KMS-11 (cell line): ENCODE results near the gene GINS2.

Experiments used
- H2AFZ ChIP-seq: fragments of 200-600 bp; sonication (generic); 2 replicates; pipeline ENCODE4 v1.6.1; 2016; ENCODE audit warnings: antibody characterized with exemption, mixed run types, low read depth
- H3K27ac ChIP-seq: fragments of 200-600 bp; sonication (generic); 2 replicates; pipeline ENCODE4 v1.6.1; 2016; ENCODE audit warnings: mild to moderate bottlenecking, mixed run types
- H3K27me3 ChIP-seq: fragments of 200-600 bp; sonication (generic); 2 replicates; pipeline ENCODE4 v1.6.1; 2017; ENCODE audit warnings: mild to moderate bottlenecking, low read depth, mixed run types, moderate library complexity; ENCODE audit not compliant: insufficient read depth
- H3K36me3 ChIP-seq: fragments of 200-600 bp; sonication (generic); 2 replicates; pipeline ENCODE4 v1.6.1; 2017; ENCODE audit warnings: mild to moderate bottlenecking, mixed run types; ENCODE audit not compliant: insufficient read depth
- H3K4me1 ChIP-seq: fragments of 200-600 bp; sonication (generic); 2 replicates; pipeline ENCODE4 v1.6.1; 2016; ENCODE audit warnings: mild to moderate bottlenecking, low read depth, mixed run types; ENCODE audit not compliant: poor library complexity, severe bottlenecking
- H3K4me2 ChIP-seq: fragments of 200-600 bp; sonication (generic); 2 replicates; pipeline ENCODE4 v1.7.0; 2016; ENCODE audit warnings: mild to moderate bottlenecking, mixed run types
- H3K4me3 ChIP-seq: fragments of 200-600 bp; sonication (generic); IDR thresholded peaks from 2 replicates; pipeline ENCODE4 v1.6.1; 2017; ENCODE audit warnings: low read depth, low read length, mixed read lengths; ENCODE audit not compliant: insufficient read depth
- H3K79me2 ChIP-seq: fragments of 200-600 bp; sonication (generic); 2 replicates; pipeline ENCODE4 v1.6.1; 2016; ENCODE audit warnings: low read depth, mixed run types; ENCODE audit not compliant: insufficient read depth
- H3K9ac ChIP-seq: fragments of 200-600 bp; sonication (generic); 2 replicates; pipeline ENCODE4 v1.6.1; 2016; ENCODE audit warnings: mild to moderate bottlenecking, mixed run types
- H4K20me1 ChIP-seq: fragments of 200-600 bp; sonication (generic); 2 replicates; pipeline ENCODE4 v1.6.1; 2016; ENCODE audit warnings: mild to moderate bottlenecking, mixed run types; ENCODE audit not compliant: insufficient read depth
- TF ChIP-seq, protein P1 (sequence below): fragments of 200-600 bp; sonication (generic); conservative IDR thresholded peaks from 2 replicates; pipeline ENCODE4 v1.6.1; 2017; ENCODE audit warnings: low read depth, mild to moderate bottlenecking, antibody characterized with exemption, low read length, moderate library complexity, mixed read lengths

GINS2 gene

DNA sequence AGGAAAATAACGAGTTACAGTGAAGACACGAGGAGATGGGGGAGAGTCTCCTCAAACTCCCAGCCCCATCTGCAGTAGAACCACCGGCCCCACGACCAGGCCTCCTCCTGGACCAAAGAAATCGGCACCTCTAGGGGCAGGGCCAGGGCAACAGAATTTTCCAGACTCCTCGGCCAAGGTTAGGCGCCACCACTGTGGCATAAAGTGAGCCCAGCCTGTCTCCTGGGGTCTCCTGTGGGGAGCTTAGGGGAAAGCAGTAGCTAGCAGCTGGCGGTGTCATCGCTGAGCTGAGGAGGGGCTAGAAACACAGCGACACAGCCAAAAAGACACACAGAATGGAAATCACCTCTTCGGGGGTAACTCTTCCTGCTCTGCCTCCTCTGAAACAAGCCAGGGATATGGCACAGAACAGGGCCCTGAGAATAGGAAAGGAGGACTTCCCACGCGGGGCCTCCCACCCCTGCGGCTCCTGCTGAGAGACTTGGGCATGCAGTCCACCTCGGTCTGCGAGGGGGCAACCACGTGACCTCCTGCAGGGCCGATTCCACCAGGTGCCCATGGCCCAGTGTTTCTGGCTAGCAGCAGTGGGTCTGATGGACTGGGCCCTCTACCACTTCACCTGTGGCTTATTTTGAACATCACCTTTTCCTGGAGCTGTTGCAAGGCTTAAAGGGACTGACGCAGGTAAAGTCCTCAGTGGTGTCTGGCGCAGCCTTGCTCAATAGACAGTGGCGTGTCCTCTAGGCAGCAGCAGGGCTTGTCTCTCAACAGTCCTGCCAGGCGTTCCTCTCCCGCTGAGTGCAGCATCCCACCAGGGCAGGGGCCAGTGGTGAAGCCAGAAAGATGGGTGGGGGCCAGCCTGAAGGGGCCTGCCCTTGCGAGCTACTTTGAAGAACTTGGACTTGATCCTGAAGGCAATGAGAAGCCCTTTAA lies 6.7 kb upstream of the GINS2 start:
- H3K27me3 ChIP-seq: peaks cover 52% of the 10 kb centered on the region
- H3K4me1 ChIP-seq: no peaks in the 10 kb centered on the region
- H3K4me3 ChIP-seq: no peak overlapping the region
- no peak overlapping the region for H3K27ac ChIP-seq
- H4K20me1 ChIP-seq: no peaks in the 10 kb centered on the region
- H3K4me2 ChIP-seq: no peak overlapping the region
- TF ChIP-seq, protein P1, sequence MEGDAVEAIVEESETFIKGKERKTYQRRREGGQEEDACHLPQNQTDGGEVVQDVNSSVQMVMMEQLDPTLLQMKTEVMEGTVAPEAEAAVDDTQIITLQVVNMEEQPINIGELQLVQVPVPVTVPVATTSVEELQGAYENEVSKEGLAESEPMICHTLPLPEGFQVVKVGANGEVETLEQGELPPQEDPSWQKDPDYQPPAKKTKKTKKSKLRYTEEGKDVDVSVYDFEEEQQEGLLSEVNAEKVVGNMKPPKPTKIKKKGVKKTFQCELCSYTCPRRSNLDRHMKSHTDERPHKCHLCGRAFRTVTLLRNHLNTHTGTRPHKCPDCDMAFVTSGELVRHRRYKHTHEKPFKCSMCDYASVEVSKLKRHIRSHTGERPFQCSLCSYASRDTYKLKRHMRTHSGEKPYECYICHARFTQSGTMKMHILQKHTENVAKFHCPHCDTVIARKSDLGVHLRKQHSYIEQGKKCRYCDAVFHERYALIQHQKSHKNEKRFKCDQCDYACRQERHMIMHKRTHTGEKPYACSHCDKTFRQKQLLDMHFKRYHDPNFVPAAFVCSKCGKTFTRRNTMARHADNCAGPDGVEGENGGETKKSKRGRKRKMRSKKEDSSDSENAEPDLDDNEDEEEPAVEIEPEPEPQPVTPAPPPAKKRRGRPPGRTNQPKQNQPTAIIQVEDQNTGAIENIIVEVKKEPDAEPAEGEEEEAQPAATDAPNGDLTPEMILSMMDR: no peak
- no peaks in the 10 kb centered on the region for H3K79me2 ChIP-seq
- no peaks in the 10 kb centered on the region for H3K36me3 ChIP-seq
- H2AFZ ChIP-seq: no peak overlapping the region
- no peak overlapping the region for H3K9ac ChIP-seq

DNA sequence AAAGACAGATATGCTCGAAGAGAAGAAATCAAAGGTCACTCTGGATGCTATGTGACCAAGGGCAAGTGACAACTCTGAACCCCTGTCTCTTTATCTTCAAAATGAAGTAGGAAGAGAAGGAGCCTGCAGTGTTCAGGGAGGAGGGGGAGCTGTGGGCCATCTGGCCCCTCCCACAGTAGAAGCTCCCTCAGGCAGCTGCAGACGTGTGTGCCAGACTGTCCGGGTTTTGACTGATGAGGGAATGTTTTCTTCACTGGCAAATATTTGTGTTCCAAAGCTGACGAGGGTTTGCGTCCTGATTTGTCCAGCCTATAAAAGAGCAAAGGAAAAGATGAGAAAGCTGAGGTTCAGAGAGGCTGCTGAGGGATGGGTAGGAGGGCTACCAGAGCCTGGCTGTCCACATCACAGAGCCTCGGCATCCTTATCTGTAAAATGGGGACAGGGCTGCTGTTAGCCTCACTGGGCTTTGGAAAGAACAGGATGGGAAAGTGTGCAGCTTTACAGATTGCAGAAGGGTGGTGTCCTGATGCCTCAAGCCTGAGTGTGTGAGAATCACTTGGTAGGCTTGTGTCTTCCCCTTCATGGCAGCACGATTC lies 1.8 kb upstream of the GINS2 start:
- no peak overlapping the region for H2AFZ ChIP-seq
- H3K79me2 ChIP-seq: peaks cover 30% of the 10 kb centered on the region
- no peak overlapping the region for H3K9ac ChIP-seq
- H3K4me1 ChIP-seq: peaks cover 14% of the 10 kb centered on the region
- TF ChIP-seq, protein P1: no peak
- H4K20me1 ChIP-seq: no peaks in the 10 kb centered on the region
- no peak overlapping the region for H3K4me2 ChIP-seq
- H3K36me3 ChIP-seq: peaks cover 3% of the 10 kb centered on the region; the same call in 1 of the 2 replicates
- H3K4me3 ChIP-seq: no peak overlapping the region
- peaks cover 12% of the 10 kb centered on the region for H3K27me3 ChIP-seq
- no peak overlapping the region for H3K27ac ChIP-seq

- TF ChIP-seq, protein P1: no peak
- H3K4me1 ChIP-seq: peaks cover 14% of the 10 kb centered on the region
- H4K20me1 ChIP-seq: no peaks in the 10 kb centered on the region
- peaks cover 6% of the 10 kb centered on the region; the same call in 1 of the 2 replicates for H3K27me3 ChIP-seq
- H3K4me2 ChIP-seq: no peak overlapping the region; the same call in 1 of the 2 replicates
- no peak overlapping the region for H3K9ac ChIP-seq
- H2AFZ ChIP-seq: no peak overlapping the region
- no peak overlapping the region for H3K4me3 ChIP-seq
- H3K27ac ChIP-seq: no peak overlapping the region
- peaks cover 30% of the 10 kb centered on the region for H3K79me2 ChIP-seq
- peaks cover 3% of the 10 kb centered on the region; the same call in 1 of the 2 replicates for H3K36me3 ChIP-seq
These were observed 1.2 kb upstream of the GINS2 start for GRCh38 chr16:85689950-85690320.

- peaks cover 3% of the 10 kb centered on the region; the same call in 1 of the 2 replicates for H3K27me3 ChIP-seq
- no peak overlapping the region for H3K4me3 ChIP-seq
- TF ChIP-seq, protein P1: no peak
- H3K9ac ChIP-seq: no peak overlapping the region; the same call in 1 of the 2 replicates
- H4K20me1 ChIP-seq: no peaks in the 10 kb centered on the region
- peaks cover 3% of the 10 kb centered on the region; the same call in 1 of the 2 replicates for H3K36me3 ChIP-seq
- peaks cover 16% of the 10 kb centered on the region for H3K4me1 ChIP-seq
- H3K27ac ChIP-seq: no peak overlapping the region
- peaks cover 30% of the 10 kb centered on the region for H3K79me2 ChIP-seq
- H2AFZ ChIP-seq: peak overlapping the region; percentile 78
- peak overlapping the region; percentile 57 for H3K4me2 ChIP-seq
These were observed 663 bp upstream of the GINS2 start for GRCh38 chr16:85689285-85689949.
